Pancreas (tissue), 10 donors: ENCODE measurements around the gene PHYHIPL. TPM values are rescaled to one million over a fixed set of nuclear protein-coding genes. Genes with fewer than 3 reads are reported as not detected.

Experiments used
- ATAC-seq, 4 donors: fragments of 200-7000 bp; cut with Tn5 transposase; one replicate each; pipeline versions ENCODE4 v1.8.0 to v1.9.1; 2020; ENCODE audit warnings: mild to moderate bottlenecking in 4 of 4, moderate library complexity in 4 of 4
- DNase-seq, 6 donors: peaks; one replicate each; pipeline ENCODE4 v3.0.0-alpha.2; 2020
- FAIRE-seq: peaks from 2 replicates; lab custom pipeline; 2012; peaks lifted over from hg19 to GRCh38; lab: Jason Lieb, UNC
- H3K27ac ChIP-seq, 4 donors: fragments of 200-600 bp; sonication (generic); 1 replicate in 3 of 4; 2 replicates in 1 of 4; pipeline versions ENCODE4 v1.5.0 to v1.8.0; 2020
- H3K27me3 ChIP-seq, 4 donors: fragments of 200-600 bp; one replicate each; pipeline ENCODE4 v1.8.0; 2021
- H3K36me3 ChIP-seq, 3 donors: fragments of 200-600 bp; sonication (generic) in 1 of 3; one replicate each; pipeline versions ENCODE4 v1.5.0 to v1.8.0; 2020 to 2021
- H3K4me1 ChIP-seq, 3 donors: fragments of 200-600 bp; one replicate each; pipeline ENCODE4 v1.8.0; 2021
- H3K4me3 ChIP-seq, 4 donors: fragments of 200-600 bp; sonication (generic) in 2 of 4; one replicate each; pipeline versions ENCODE4 v1.5.0 to v1.8.0; 2020 to 2021
- H3K9me3 ChIP-seq, 4 donors: fragments of 200-600 bp; one replicate each; pipeline ENCODE4 v1.8.0; 2021
- CTCF ChIP-seq, 4 donors: fragments of 200-600 bp; sonication (generic) in 3 of 4; IDR thresholded peaks; one replicate each; pipeline versions ENCODE4 v1.5.0 to v1.8.0; 2021; ENCODE audit warnings: antibody characterized with exemption in 4 of 4
- WGBS, 2 donors: extraction: QIAGEN DNeasy Blood & Tissue Kit; methylation state at CpG; one replicate each; pipeline ENCODE4 v1.1.7; 2013; 5-methylcytosine and 5-hydroxymethylcytosine counted together
- intact Hi-C, 3 donors: fragments of 100-400 bp; cut with DNase I; formaldehyde crosslinking; loops; one replicate each; pipeline versions ENCODE4 v1.11.1 to v1.14.2; 2022
- polyA plus RNA-seq, 2 donors: library from polyadenylated mRNA; stranded (reverse); fragments of 200-250 nt; gene quantifications; one replicate each; pipeline ENCODE4 v1.2.3, GENCODE V29; 2013
- total RNA-seq, 6 donors: library from RNA; stranded (reverse); fragmentation: NEBNext Ultra II Directional in 4 of 6; extraction: Animal tissue kit (Norgen Biotek cat#: 25700) in 4 of 6; gene quantifications; one replicate each; pipeline versions ENCODE4 v1.2.1 to v1.2.4, GENCODE V29; 2021 to 2023
- donor health status: healthy with polysubstance abuse.
- donor health status: DM: no; HTN: no; CAD: no; lungs with moderate emphysema.
- donor health status: DM: no; HTN: no; CAD: no.
- donor health status: control.
- donor health status: control.
- donor health status: Bipolar disorder and iron deficiency.
- donor health status: DM: yes; HTN: yes; CAD: no.
- donor health status: DM: no; HTN: no; CAD: no.
- donor health status: DM: no; HTN: no; CAD: no.
- donor health status: DM: yes; HTN: yes; CAD: no.

PHYHIPL gene
- total and polyA plus RNA-seq, 8 donors, result 1.9 to 12.8 (median 5.4) TPM

DNA sequence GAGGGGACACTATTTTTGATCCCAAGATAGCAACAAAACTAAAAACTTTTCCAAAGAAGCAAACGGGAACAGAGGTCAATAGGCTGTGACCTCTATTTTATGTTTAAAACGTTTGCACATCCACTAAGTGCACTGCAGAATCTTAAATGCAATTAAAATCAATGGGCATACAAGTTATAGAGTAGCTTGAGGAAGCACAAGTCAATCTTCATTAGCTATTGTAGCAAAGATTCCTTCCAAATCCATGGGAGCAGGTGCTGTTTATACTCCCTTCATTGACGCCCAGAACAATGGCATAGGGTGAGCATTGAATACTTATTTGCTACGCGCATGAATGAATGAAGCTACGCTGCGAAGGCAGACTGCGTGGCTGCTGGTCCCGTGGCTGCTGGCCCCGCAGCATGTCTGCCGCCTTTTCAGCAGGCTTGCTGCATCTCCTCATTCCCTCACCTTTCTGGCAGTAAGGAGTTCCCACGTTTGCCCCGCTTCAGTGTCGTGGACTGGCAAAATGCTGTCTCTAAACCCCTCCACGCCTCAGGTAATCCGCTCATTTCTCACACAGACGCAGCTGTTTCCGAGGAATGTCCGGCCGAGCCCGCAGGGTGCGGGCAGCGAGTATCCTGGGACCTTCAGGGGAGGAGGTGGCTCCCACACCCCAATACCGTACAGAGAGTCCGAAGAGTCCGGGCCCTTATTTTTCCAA, 754 bp upstream of the PHYHIPL start:
- FAIRE-seq, result no peak
- peaks cover 2 to 3% (median 3%) of the 10 kb centered on the region in 3 donors for H3K4me1 ChIP-seq
- WGBS, 2 donors, result 3% methylated on average over 26 of the region's 26 CpGs

GRCh38 chr10:59177031-59177797, 771 bp downstream of the PHYHIPL start:
- no peaks in the 10 kb centered on the region for H3K36me3 ChIP-seq
- no peak for TF ChIP-seq CTCF (IDR thresholded peaks at IDR 0.05)
- H3K27me3 ChIP-seq, result no peaks in the 10 kb centered on the region
- peaks cover 3 to 11% (median 11%) of the 10 kb centered on the region in 3 donors for H3K4me1 ChIP-seq
- intact Hi-C loops, result loop anchor here in 1 of 3 donors (5.0 kb wide), 1 partner anchor 215 kb away; no protein-coding TSS in a partner anchor
- 1 to 2% methylated on average over 41 of the region's 41 CpGs for whole genome bisulfite sequencing, 2 donors
- ATAC-seq, result peak; percentile 70 to 76 (median 72)
- peak overlapping the region; percentile 56 to 73 (median 60) for H3K4me3 ChIP-seq
- no peaks in the 10 kb centered on the region for H3K9me3 ChIP-seq
- peak overlapping the region; percentile 70 to 95 (median 75) for H3K27ac ChIP-seq
- peak; percentile 50 to 80 (median 61) for DNase-seq
- FAIRE-seq, result peak; percentile 59

More for the DNA sequence above, 754 bp upstream of the PHYHIPL start:
- H3K27ac ChIP-seq, result peak overlapping the region; percentile 67 to 95 (median 80)
- no peaks in the 10 kb centered on the region for H3K27me3 ChIP-seq
- H3K4me3 ChIP-seq, result peak overlapping the region; percentile 21 to 73 (median 59)
- H3K36me3 ChIP-seq, result no peaks in the 10 kb centered on the region
- ATAC-seq (peak; percentile 20 to 46 (median 41)), DNase-seq (peak in 4 of 6 donors; percentile 26 to 62 (median 46))
- intact Hi-C loops, result loop anchor here in 1 of 3 donors (5.0 kb wide), 1 partner anchor 213 kb away; no protein-coding TSS in a partner anchor
- no peak for TF ChIP-seq CTCF (IDR thresholded peaks at IDR 0.05)
- H3K9me3 ChIP-seq, result no peaks in the 10 kb centered on the region

DNA sequence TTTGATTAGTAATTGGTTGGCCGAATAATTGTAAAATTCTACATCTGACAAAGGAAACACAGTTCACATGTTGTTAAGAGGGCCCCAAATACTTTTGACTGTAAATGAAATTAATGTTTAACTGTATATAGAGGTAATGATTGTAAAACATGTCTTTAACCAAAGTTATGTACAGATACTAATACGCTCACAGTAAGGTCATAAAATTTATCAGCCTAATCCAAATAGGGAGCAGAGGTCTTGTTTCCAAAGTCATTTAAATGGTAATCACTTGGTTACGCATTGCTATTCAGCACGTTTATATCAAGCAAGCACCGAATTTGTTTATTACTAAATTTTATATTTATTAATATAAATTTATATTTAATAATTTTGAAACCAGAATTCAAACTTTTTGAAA, 1.4 kb downstream of the PHYHIPL start:
- ATAC-seq (no peak), DNase-seq (no peak), FAIRE-seq (no peak)
- 17 to 21% methylated on average over 5 of the region's 5 CpGs for WGBS, 2 donors
- no peaks in the 10 kb centered on the region for H3K27me3 ChIP-seq
- TF ChIP-seq CTCF (IDR thresholded peaks at IDR 0.05), result no peak
- H3K27ac ChIP-seq, result peak overlapping the region; percentile 3 to 95 (median 71)
- H3K4me3 ChIP-seq, result peak overlapping the region in 3 of 4 donors; percentile 56 to 73 (median 62)
- H3K36me3 ChIP-seq, result no peaks in the 10 kb centered on the region
- intact Hi-C loops, result loop anchor here in 1 of 3 donors (5.0 kb wide), 1 partner anchor 216 kb away; no protein-coding TSS in a partner anchor
- H3K9me3 ChIP-seq, result no peaks in the 10 kb centered on the region
- H3K4me1 ChIP-seq, result peaks cover 3 to 11% (median 11%) of the 10 kb centered on the region in 3 donors

- WGBS, 2 donors, result 56 to 61% methylated on average over 2 of the region's 2 CpGs
Observed at GRCh38 chr10:59179068-59179467, 2.6 kb downstream of the PHYHIPL start.

More at GRCh38 chr10:59179068-59179467, 2.6 kb downstream of the PHYHIPL start:
- FAIRE-seq (peak; percentile 41), DNase-seq (no peak), ATAC-seq (no peak)
- peak overlapping the region in 1 of 4 donors; percentile 73 for H3K4me3 ChIP-seq
- peak overlapping the region in 1 of 4 donors; percentile 95 for H3K27ac ChIP-seq
- H3K27me3 ChIP-seq, result no peaks in the 10 kb centered on the region
- H3K4me1 ChIP-seq, result peaks cover 3 to 11% (median 11%) of the 10 kb centered on the region in 3 donors
- no peaks in the 10 kb centered on the region for H3K9me3 ChIP-seq
- TF ChIP-seq CTCF (IDR thresholded peaks at IDR 0.05), result no peak
- no peaks in the 10 kb centered on the region for H3K36me3 ChIP-seq
- intact Hi-C loops, result loop anchor here in 1 of 3 donors (5.0 kb wide), 1 partner anchor 217 kb away; no protein-coding TSS in a partner anchor
